Endothelial cell of umbilical vein (primary cell): Measurements from ENCODE around the gene PLXDC1. TPM values are rescaled to one million over a fixed set of nuclear protein-coding genes. Genes with fewer than 3 reads are reported as not detected.

Source experiments
- BruUV-seq: library from RNA; stranded (reverse); fragments of 400-500 nt; replicated peaks from 2 replicates; lab custom pipeline; 2021; lab: Mats Ljungman, UMichigan
- CTCF ChIA-PET: fragments of 300-600, 350-600 bp; sonication (Branson Sonifier 250); formaldehyde crosslinking; loops from one replicate; lab custom pipeline; 2021; ENCODE audit warnings: antibody characterized with exemption, inconsistent platforms; lab: Charles Lee
- POLR2A ChIA-PET: fragments of 300-600, 350-600 bp; sonication (Branson Sonifier 250); formaldehyde crosslinking; loops from one replicate; lab custom pipeline; 2021; ENCODE audit warnings: antibody characterized with exemption, inconsistent platforms; lab: Charles Lee
- DNase-seq: peaks from one replicate; pipeline ENCODE4 v3.0.0-alpha.2; 2011; ENCODE audit warnings: low read depth, low spot score
- FAIRE-seq: peaks from 2 replicates; lab custom pipeline; 2011; peaks lifted over from hg19 to GRCh38; lab: Jason Lieb, UNC
- H2AFZ ChIP-seq: 2 replicates; pipeline ENCODE4 v1.6.0; 2012; ENCODE audit warnings: low read depth, low read length, control low read depth, inconsistent platforms
- H3K27ac ChIP-seq: 2 replicates; pipeline ENCODE4 v1.5.1; 2011; ENCODE audit warnings: low read depth, mild to moderate bottlenecking, control low read depth, low read length, moderate library complexity; ENCODE audit not compliant: insufficient read depth
- H3K27me3 ChIP-seq, 2 experiments: 2 replicates each; pipeline versions ENCODE4 v1.6.0 to v1.6.1; 2011; ENCODE audit warnings: low read length in 2 of 2, mixed read lengths in 1 of 2; ENCODE audit not compliant: control insufficient read depth in 2 of 2, insufficient read depth in 2 of 2
- H3K36me3 ChIP-seq, 2 experiments: 2 replicates in 1 of 2; 3 replicates in 1 of 2; pipeline ENCODE4 v1.5.1; 2011; ENCODE audit warnings: low read length in 2 of 2, mild to moderate bottlenecking in 1 of 2, moderate library complexity in 1 of 2; ENCODE audit not compliant: control insufficient read depth in 2 of 2, insufficient read depth in 2 of 2; ENCODE audit errors: extremely low read depth in 1 of 2
- H3K4me1 ChIP-seq: 3 replicates; pipeline ENCODE4 v1.5.1; 2011; ENCODE audit warnings: mild to moderate bottlenecking, low read length; ENCODE audit not compliant: control insufficient read depth, insufficient read depth; ENCODE audit errors: extremely low read depth
- H3K4me2 ChIP-seq: 2 replicates; pipeline ENCODE4 v1.6.1; 2011; ENCODE audit warnings: low read length, control low read depth, mixed read lengths; ENCODE audit not compliant: insufficient read depth
- H3K4me3 ChIP-seq, 3 experiments: fragments of 200-600 bp in 1 of 3; sonication (generic), shearing (Covaris generic) in 1 of 3; replicated peaks in 1 of 3; 2 replicates each; pipeline ENCODE4 v1.5.1; 2011 to 2016; ENCODE audit warnings: control low read depth in 3 of 3, low read length in 3 of 3, mild to moderate bottlenecking in 2 of 3, inconsistent platforms in 1 of 3, low read depth in 1 of 3, moderate library complexity in 1 of 3; ENCODE audit not compliant: insufficient read depth in 1 of 3
- H3K79me2 ChIP-seq: 2 replicates; pipeline ENCODE4 v1.6.0; 2012; ENCODE audit warnings: low read length, inconsistent platforms; ENCODE audit not compliant: control insufficient read depth, insufficient read depth
- H3K9ac ChIP-seq: replicated peaks from 2 replicates; pipeline ENCODE3; 2011; ENCODE audit warnings: low read length, control low read depth; ENCODE audit not compliant: insufficient read depth; ENCODE audit errors: extremely low read depth
- H3K9me1 ChIP-seq: replicated peaks from 3 replicates; pipeline ENCODE4 v1.6.0; 2011; ENCODE audit warnings: mild to moderate bottlenecking, low read length; ENCODE audit not compliant: control insufficient read depth, insufficient read depth; ENCODE audit errors: extremely low read depth
- H3K9me3 ChIP-seq: replicated peaks from 2 replicates; pipeline ENCODE4 v1.5.1; 2012; ENCODE audit warnings: low read length, inconsistent platforms; ENCODE audit not compliant: control insufficient read depth, insufficient read depth
- H4K20me1 ChIP-seq: replicated peaks from 2 replicates; pipeline ENCODE3; 2011; ENCODE audit warnings: mild to moderate bottlenecking, low read length; ENCODE audit not compliant: control insufficient read depth, insufficient read depth; ENCODE audit errors: extremely low read depth
- CTCF ChIP-seq, 2 donors: IDR thresholded peaks; 1 replicate in 1 of 2; 2 replicates in 1 of 2; pipeline ENCODE4 v1.5.1; 2011; ENCODE audit warnings: low read length in 2 of 2, mild to moderate bottlenecking in 2 of 2, moderate library complexity in 2 of 2, control low read depth in 1 of 2, inconsistent platforms in 1 of 2, low read depth in 1 of 2; ENCODE audit not compliant: insufficient read depth in 1 of 2; ENCODE audit errors: extremely low read depth in 1 of 2
- EZH2 ChIP-seq: IDR thresholded peaks from 2 replicates; pipeline ENCODE4 v1.6.1; 2012; ENCODE audit warnings: borderline replicate concordance, low read depth, mild to moderate bottlenecking, moderate library complexity, low read length, inconsistent platforms; ENCODE audit not compliant: severe bottlenecking
- FOS ChIP-seq: IDR thresholded peaks from 2 replicates; pipeline ENCODE4 v1.6.1; 2011; ENCODE audit warnings: mild to moderate bottlenecking, low read length, moderate library complexity, borderline replicate concordance; ENCODE audit not compliant: insufficient read depth
- GATA2 ChIP-seq: IDR thresholded peaks from 2 replicates; pipeline ENCODE4 v1.7.0; 2011; ENCODE audit warnings: low read depth, mild to moderate bottlenecking, moderate library complexity, mixed read lengths, low read length; ENCODE audit not compliant: insufficient read length, insufficient read depth
- JUN ChIP-seq: IDR thresholded peaks from 2 replicates; pipeline ENCODE4 v1.6.1; 2011; ENCODE audit warnings: borderline replicate concordance, low read depth; ENCODE audit not compliant: insufficient read length, insufficient read depth
- MAX ChIP-seq: IDR thresholded peaks from 2 replicates; pipeline ENCODE4 v1.6.1; 2011; ENCODE audit not compliant: insufficient read depth, insufficient read length
- MYC ChIP-seq: IDR thresholded peaks from one replicate; pipeline ENCODE4 v1.6.1; 2011; ENCODE audit warnings: mild to moderate bottlenecking, low read depth, low read length
- POLR2A ChIP-seq: IDR thresholded peaks from 2 replicates; pipeline ENCODE4 v1.6.1; 2012; ENCODE audit warnings: low read depth, mild to moderate bottlenecking, control low read depth, low read length
- POLR2AphosphoS5 ChIP-seq: IDR thresholded peaks from 2 replicates; pipeline ENCODE4 v1.6.1; 2012; ENCODE audit warnings: low read depth, mild to moderate bottlenecking, control low read depth, low read length, moderate library complexity; ENCODE audit not compliant: insufficient read depth
- dilution Hi-C: fragments of 300-500 bp; cut with MboI; formaldehyde crosslinking; loops from one replicate; pipeline ENCODE4 v1.15.0; 2019; ENCODE audit warnings: low sequenced_read_pairs; ENCODE audit not compliant: extremely low pct_ligation_motif_present
- intact Hi-C: fragments of 100-400 bp; cut with micrococcal nuclease; formaldehyde crosslinking; loops from one replicate; pipeline ENCODE4 v1.10.0; 2022
- polyA plus RNA-seq, 4 experiments: library from polyadenylated mRNA; depleted of rRNA in 3 of 4; stranded (reverse) in 3 of 4; unstranded in 1 of 4; fragments of >200 nt; gene quantifications; 2 replicates each; pipeline versions ENCODE4 v1.2.1 to v1.2.3, GENCODE V29; 2011 to 2012; ENCODE audit warnings: missing spikeins in 1 of 4
- total RNA-seq: library from RNA; stranded (reverse); gene quantifications from 2 replicates; pipeline ENCODE4 v1.2.3, GENCODE V29; 2021

PLXDC1 gene
- total and polyA plus RNA-seq, 2 donors (not counting 3 experiments of a cell fraction or from before 2014, with no cell fraction given): 0.03 TPM; not detected in 1

- POLR2A ChIA-PET: no interaction called here
- no TSS peak for BruUV-seq
These were observed 42.7 kb downstream of the PLXDC1 start for GRCh38 chr17:39108461-39109375.

More at GRCh38 chr17:39108461-39109375, 42.7 kb downstream of the PLXDC1 start:
- peaks cover 4 to 13% of the 10 kb centered on the region in 2 experiments for H3K27me3 ChIP-seq
- dilution Hi-C loops: no loop called here
- DNase-seq: no peak
- TF ChIP-seq MAX (no peak), JUN (no peak), CTCF (IDR thresholded peaks at IDR 0.05; ENCODE audit: extremely low read depth in 1 of 2, insufficient read depth in 1 of 2, low read depth in 1 of 2, low read length in 2 of 2) (no peak), GATA2 (no peak), MYC (no peak), FOS (no peak), EZH2 (no peak), POLR2A (no peak), POLR2AphosphoS5 (no peak)
- no peaks in the 10 kb centered on the region for H4K20me1 ChIP-seq
- H3K9me1 ChIP-seq: no peaks in the 10 kb centered on the region
- H3K79me2 ChIP-seq: no peaks in the 10 kb centered on the region
- H3K4me2 ChIP-seq: no peak overlapping the region
- FAIRE-seq: no peak
- H3K27ac ChIP-seq: no peak overlapping the region
- CTCF ChIA-PET: interaction anchor here (0.6 to 1.0 kb wide), 3 partner anchors 9 to 248 kb away, joined by 3 to 5 read pairs (median 4); no protein-coding TSS in a partner anchor
- H2AFZ ChIP-seq: no peak overlapping the region
- no peak overlapping the region for H3K9ac ChIP-seq
- no peak overlapping the region for H3K4me3 ChIP-seq
- no peaks in the 10 kb centered on the region for H3K4me1 ChIP-seq
- H3K36me3 ChIP-seq: no peaks in the 10 kb centered on the region
- intact Hi-C loops: no loop called here
- no peaks in the 10 kb centered on the region for H3K9me3 ChIP-seq
